K562 (cell line): ENCODE data around the gene CGNL1. TPM values are rescaled to one million over a fixed set of nuclear protein-coding genes. Genes with fewer than 3 reads are reported as not detected.

Source experiments
- RFX5 ChIP-seq: IDR thresholded peaks from 2 replicates; pipeline ENCODE4 v1.6.1; 2011; ENCODE audit warnings: low read depth, mild to moderate bottlenecking, improper control_type of control experiment, low read length
- ZNF224 ChIP-seq: sonication (generic); formaldehyde crosslinking; IDR thresholded peaks from 2 replicates; pipeline ENCODE4 v1.8.0; 2022; ENCODE audit warnings: mild to moderate bottlenecking, missing genetic modification reagents
- polyA plus RNA-seq, 8 experiments: library from polyadenylated mRNA; depleted of rRNA in 4 of 8; stranded (reverse) in 5 of 8; unstranded in 3 of 8; fragments of >200 nt; fragmentation: Nextera tagmentation in 2 of 8; fragmentation: Illumina TruSeq in 1 of 8; extraction: Ambion mirVana in 2 of 8; extraction: Trizol in 1 of 8; gene quantifications; 2 replicates each; pipeline versions ENCODE4 v1.2.1 to v1.2.3, GENCODE V29; 2011 to 2014; ENCODE audit warnings: inconsistent platforms in 1 of 8, missing spikeins in 1 of 8
- total RNA-seq, 7 experiments: library from RNA; depleted of rRNA in 6 of 7; stranded (reverse); fragments of >200 nt in 6 of 7; fragmentation: Illumina TruSeq in 2 of 7; extraction: Trizol in 2 of 7; gene quantifications; 2 replicates each; pipeline versions ENCODE4 v1.2.1 to v1.2.3, GENCODE V29; 2011 to 2021; ENCODE audit warnings: low replicate concordance in 1 of 7
- TF ChIP-seq, protein P1 (sequence below): fragments of 250-450 bp; sonication (Bioruptor Pico); IDR thresholded peaks from 2 replicates; pipeline ENCODE4 v1.4.0; 2020

CGNL1 gene
- total and polyA plus RNA-seq, 9 of the 15 experiments (the other 6 are each of a cell fraction or from before 2014, with no cell fraction given), result 0.01 to 0.07 TPM; not detected in 7

DNA sequence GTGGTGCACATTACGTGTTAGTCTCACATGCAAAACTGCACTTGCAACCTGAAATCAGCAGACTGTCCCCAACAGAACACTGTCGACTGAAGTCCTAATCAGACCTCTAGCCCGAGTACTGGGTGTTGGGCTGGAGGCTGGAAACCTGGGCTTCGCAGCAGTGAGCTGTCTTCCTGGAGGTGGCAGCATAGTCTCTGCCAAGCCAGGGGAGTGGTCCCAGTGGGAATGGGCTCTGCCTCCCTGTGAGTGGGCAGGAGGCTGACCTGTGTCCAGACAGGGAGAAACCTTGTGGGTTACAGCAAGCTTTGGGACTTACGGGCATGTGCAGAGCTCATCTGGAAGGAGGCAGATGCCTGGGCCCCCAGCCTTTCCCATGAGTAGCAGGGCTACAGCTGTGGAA lies 177.2 kb downstream of the CGNL1 start (continued):
- TF ChIP-seq, protein P1, sequence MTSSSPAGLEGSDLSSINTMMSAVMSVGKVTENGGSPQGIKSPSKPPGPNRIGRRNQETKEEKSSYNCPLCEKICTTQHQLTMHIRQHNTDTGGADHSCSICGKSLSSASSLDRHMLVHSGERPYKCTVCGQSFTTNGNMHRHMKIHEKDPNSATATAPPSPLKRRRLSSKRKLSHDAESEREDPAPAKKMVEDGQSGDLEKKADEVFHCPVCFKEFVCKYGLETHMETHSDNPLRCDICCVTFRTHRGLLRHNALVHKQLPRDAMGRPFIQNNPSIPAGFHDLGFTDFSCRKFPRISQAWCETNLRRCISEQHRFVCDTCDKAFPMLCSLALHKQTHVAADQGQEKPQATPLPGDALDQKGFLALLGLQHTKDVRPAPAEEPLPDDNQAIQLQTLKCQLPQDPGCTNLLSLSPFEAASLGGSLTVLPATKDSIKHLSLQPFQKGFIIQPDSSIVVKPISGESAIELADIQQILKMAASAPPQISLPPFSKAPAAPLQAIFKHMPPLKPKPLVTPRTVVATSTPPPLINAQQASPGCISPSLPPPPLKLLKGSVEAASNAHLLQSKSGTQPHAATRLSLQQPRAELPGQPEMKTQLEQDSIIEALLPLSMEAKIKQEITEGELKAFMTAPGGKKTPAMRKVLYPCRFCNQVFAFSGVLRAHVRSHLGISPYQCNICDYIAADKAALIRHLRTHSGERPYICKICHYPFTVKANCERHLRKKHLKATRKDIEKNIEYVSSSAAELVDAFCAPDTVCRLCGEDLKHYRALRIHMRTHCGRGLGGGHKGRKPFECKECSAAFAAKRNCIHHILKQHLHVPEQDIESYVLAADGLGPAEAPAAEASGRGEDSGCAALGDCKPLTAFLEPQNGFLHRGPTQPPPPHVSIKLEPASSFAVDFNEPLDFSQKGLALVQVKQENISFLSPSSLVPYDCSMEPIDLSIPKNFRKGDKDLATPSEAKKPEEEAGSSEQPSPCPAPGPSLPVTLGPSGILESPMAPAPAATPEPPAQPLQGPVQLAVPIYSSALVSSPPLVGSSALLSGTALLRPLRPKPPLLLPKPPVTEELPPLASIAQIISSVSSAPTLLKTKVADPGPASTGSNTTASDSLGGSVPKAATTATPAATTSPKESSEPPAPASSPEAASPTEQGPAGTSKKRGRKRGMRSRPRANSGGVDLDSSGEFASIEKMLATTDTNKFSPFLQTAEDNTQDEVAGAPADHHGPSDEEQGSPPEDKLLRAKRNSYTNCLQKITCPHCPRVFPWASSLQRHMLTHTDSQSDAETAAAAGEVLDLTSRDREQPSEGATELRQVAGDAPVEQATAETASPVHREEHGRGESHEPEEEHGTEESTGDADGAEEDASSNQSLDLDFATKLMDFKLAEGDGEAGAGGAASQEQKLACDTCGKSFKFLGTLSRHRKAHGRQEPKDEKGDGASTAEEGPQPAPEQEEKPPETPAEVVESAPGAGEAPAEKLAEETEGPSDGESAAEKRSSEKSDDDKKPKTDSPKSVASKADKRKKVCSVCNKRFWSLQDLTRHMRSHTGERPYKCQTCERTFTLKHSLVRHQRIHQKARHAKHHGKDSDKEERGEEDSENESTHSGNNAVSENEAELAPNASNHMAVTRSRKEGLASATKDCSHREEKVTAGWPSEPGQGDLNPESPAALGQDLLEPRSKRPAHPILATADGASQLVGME (CRISPR knock-in tag), result no peak
- no peak for TF ChIP-seq ZNF224 (CRISPR knock-in tag)
- no peak for TF ChIP-seq RFX5
- TF ChIP-seq, all 486 proteins: peak for 0
